Ovary (tissue), 9 donors: ENCODE measurements around the gene CACNA2D3. TPM values are rescaled to one million over a fixed set of nuclear protein-coding genes. Genes with fewer than 3 reads are reported as not detected.

Experiments
- DNase-seq, 5 donors: peaks; one replicate each; pipeline ENCODE4 v3.0.0-alpha.2; 2019 to 2020
- H3K27ac ChIP-seq, 2 donors: fragments of 200-600 bp; one replicate each; pipeline versions ENCODE4 v1.5.1 to v1.8.0; 2019 to 2022
- H3K27me3 ChIP-seq: fragments of 200-600 bp; one replicate; pipeline ENCODE4 v1.8.0; 2022
- H3K36me3 ChIP-seq: fragments of 200-600 bp; sonication (generic); one replicate; pipeline ENCODE4 v1.5.1; 2019
- H3K4me1 ChIP-seq: one replicate; pipeline ENCODE4 v1.8.1; 2013; ENCODE audit warnings: mild to moderate bottlenecking, moderate library complexity; ENCODE audit not compliant: insufficient read depth
- H3K4me3 ChIP-seq: fragments of 200-600 bp; sonication (generic); one replicate; pipeline ENCODE4 v1.5.1; 2017
- H3K9me3 ChIP-seq, 2 donors: fragments of 200-600 bp in 1 of 2; sonication (generic) in 1 of 2; one replicate each; pipeline versions ENCODE4 v1.5.1 to v1.8.1; 2013 to 2019; ENCODE audit warnings: mild to moderate bottlenecking in 1 of 2, moderate library complexity in 1 of 2
- EP300 ChIP-seq: sonication (generic); formaldehyde crosslinking; IDR thresholded peaks from one replicate; pipeline ENCODE4 v1.6.1; 2017; ENCODE audit warnings: antibody characterized with exemption
- POLR2A ChIP-seq: fragments of 450-650 bp; IDR thresholded peaks from one replicate; pipeline ENCODE4 v1.6.1; 2017; ENCODE audit warnings: antibody characterized with exemption, mild to moderate bottlenecking, moderate library complexity
- WGBS, 3 donors: extraction: QIAGEN DNeasy Blood & Tissue Kit in 1 of 3; methylation state at CpG; one replicate each; pipeline versions ENCODE4 v1.1.5 to v1.1.7; 2013 to 2017; 5-methylcytosine and 5-hydroxymethylcytosine counted together
- intact Hi-C, 4 donors: fragments of 100-400 bp; cut with DNase I; formaldehyde crosslinking; loops; one replicate each; pipeline versions ENCODE4 v1.11.0 to v1.15.1; 2022 to 2023
- polyA plus RNA-seq, 2 donors: library from polyadenylated mRNA; stranded (reverse); fragments of 200-250 nt in 1 of 2; fragments of 350-450 nt in 1 of 2; fragmentation: Illumina TruSeq in 1 of 2; extraction: RNeasy Lipid Tissue Mini Kit (QIAGEN cat#74804) in 1 of 2; gene quantifications; one replicate each; pipeline ENCODE4 v1.2.3, GENCODE V29; 2013 to 2014
- total RNA-seq, 7 donors: library from RNA; depleted of rRNA in 2 of 7; stranded (reverse); fragments of >200 nt in 2 of 7; fragmentation: NEBNext Ultra II Directional in 3 of 7; extraction: Animal tissue kit (Norgen Biotek cat#: 25700) in 3 of 7; gene quantifications; one replicate each; pipeline versions ENCODE4 v1.1.0 to v1.2.4, GENCODE V29; 2016 to 2023
- TF ChIP-seq, protein P1 (sequence below), 3 donors: fragments of 450-650 bp in 2 of 3; fragments of 200-600 bp in 1 of 3; IDR thresholded peaks; one replicate each; pipeline versions ENCODE4 v1.5.1 to v1.8.0; 2016 to 2022; ENCODE audit warnings: antibody characterized with exemption in 3 of 3, mild to moderate bottlenecking in 1 of 3
- donor health status: DM: no; HTN: no; CAD: no; lungs with moderate emphysema.
- donor health status: DM: no; HTN: no; CAD: no.
- donor health status: Bipolar disorder and iron deficiency.
- donor health status: DM: yes; HTN: yes; CAD: no.
- donor health status: DM: no; HTN: no; CAD: no.
- donor health status: DM: yes; HTN: yes; CAD: no.

Gene CACNA2D3
- total and polyA plus RNA-seq, 9 donors: 2.0 to 10.1 (median 4.7) TPM

DNA sequence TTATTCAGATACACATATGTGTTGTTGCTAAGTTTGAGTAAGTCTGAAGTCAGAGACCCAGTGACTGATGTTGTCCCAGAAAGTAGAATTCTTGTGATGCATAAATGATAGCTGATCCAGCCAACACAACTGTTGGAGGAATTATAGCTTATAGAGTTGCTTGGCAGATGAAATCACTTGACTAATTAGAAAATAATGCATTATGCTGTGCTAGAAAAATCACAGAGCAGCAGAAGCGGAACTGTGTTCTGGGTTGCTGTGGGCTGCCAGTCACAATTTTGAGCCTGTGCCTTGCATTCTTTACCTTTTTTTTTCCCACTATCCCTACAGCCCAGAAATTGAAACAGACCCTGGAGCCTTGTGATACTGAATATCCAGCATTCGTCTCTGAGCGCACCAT lies 895.5 kb downstream of the CACNA2D3 start:
- H3K27me3 ChIP-seq: no peaks in the 10 kb centered on the region
- TF ChIP-seq, protein P1, sequence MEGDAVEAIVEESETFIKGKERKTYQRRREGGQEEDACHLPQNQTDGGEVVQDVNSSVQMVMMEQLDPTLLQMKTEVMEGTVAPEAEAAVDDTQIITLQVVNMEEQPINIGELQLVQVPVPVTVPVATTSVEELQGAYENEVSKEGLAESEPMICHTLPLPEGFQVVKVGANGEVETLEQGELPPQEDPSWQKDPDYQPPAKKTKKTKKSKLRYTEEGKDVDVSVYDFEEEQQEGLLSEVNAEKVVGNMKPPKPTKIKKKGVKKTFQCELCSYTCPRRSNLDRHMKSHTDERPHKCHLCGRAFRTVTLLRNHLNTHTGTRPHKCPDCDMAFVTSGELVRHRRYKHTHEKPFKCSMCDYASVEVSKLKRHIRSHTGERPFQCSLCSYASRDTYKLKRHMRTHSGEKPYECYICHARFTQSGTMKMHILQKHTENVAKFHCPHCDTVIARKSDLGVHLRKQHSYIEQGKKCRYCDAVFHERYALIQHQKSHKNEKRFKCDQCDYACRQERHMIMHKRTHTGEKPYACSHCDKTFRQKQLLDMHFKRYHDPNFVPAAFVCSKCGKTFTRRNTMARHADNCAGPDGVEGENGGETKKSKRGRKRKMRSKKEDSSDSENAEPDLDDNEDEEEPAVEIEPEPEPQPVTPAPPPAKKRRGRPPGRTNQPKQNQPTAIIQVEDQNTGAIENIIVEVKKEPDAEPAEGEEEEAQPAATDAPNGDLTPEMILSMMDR (IDR thresholded peaks at IDR 0.05): no peak
- TF ChIP-seq EP300: no peak
- TF ChIP-seq POLR2A: no peak
- no peak overlapping the region for H3K27ac ChIP-seq
- no peaks in the 10 kb centered on the region for H3K9me3 ChIP-seq
- intact Hi-C loops: no loop called here
- whole genome bisulfite sequencing, 3 donors: 91 to 97% (median 93%) methylated on average over 3 of the region's 3 CpGs
- H3K4me3 ChIP-seq: no peak overlapping the region
- H3K4me1 ChIP-seq: no peaks in the 10 kb centered on the region
- no peak for DNase-seq
- no peaks in the 10 kb centered on the region for H3K36me3 ChIP-seq

DNA sequence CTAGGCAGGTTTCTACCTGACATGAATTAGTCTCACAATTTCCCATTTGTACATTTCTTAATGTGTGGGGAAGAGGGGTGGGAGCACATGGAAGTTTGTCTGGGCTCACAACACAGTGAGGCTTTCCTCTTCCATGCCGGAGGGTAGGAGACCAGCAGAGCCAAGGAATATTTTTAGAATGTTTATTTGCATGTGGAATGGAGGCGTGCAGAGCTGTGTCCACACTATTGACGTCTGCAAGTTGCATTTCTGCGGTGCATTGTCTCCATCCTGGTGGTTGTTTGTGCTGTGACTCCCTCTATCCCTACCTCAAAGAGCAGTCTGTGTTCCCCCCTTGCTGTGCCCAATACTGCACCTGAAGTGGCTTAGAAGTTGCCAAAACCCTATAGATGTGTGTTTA lies 908.6 kb downstream of the CACNA2D3 start:
- TF ChIP-seq POLR2A (no peak), EP300 (no peak)
- TF ChIP-seq, protein P1 (IDR thresholded peaks at IDR 0.05): no peak
- Histone ChIP-seq H3K36me3 (no peaks in the 10 kb centered on the region), H3K27ac (no peak overlapping the region), H3K9me3 (no peaks in the 10 kb centered on the region), H3K4me1 (no peaks in the 10 kb centered on the region), H3K27me3 (no peaks in the 10 kb centered on the region), H3K4me3 (no peak overlapping the region)
- DNase-seq: no peak
- intact Hi-C loops: no loop called here
- WGBS, 3 donors: 78 to 85% (median 80%) methylated on average over 4 of the region's 4 CpGs

DNA sequence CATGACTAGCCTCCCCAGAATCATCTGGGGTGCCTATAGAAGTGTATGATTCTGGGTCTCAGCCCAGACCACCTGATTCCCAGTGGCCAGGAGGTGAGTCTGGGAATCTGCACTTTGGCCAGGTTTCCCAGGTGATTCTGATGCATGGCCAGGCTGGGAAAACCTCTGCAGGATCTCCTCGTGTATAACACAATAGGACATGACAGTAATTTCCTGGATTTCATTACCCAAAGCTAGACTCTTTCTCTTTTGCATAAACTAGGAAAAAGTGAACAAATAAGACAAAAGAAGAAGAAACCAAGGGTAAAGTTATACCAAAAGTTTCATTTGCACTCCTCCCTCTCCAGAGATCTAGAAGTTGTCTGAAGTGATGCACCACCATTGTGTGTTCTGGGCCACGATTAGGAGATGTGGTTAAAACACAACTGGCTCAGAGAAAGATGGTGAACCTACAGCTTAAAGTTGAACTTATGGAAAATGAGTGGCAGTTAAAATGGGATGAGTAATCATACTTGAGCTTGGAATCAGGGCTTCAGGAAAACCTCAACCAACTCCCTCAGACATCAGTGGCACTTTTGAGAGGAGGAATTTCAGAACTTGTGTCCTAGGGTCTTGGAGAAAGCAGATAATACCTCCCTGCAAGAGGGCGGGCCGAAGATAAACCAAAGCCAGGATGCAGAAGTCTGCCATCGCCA lies 914.7 kb downstream of the CACNA2D3 start:
- no peak overlapping the region for H3K27ac ChIP-seq
- no peaks in the 10 kb centered on the region for H3K27me3 ChIP-seq
- no peaks in the 10 kb centered on the region for H3K4me1 ChIP-seq
- no peaks in the 10 kb centered on the region for H3K9me3 ChIP-seq
- DNase-seq: no peak
- no peaks in the 10 kb centered on the region for H3K36me3 ChIP-seq
- H3K4me3 ChIP-seq: no peak overlapping the region
- WGBS, 3 donors: 86 to 88% (median 86%) methylated on average over 5 of the region's 5 CpGs
- no peak for TF ChIP-seq EP300
- TF ChIP-seq POLR2A: no peak
- TF ChIP-seq, protein P1 (IDR thresholded peaks at IDR 0.05): no peak
- intact Hi-C loops: no loop called here

DNA sequence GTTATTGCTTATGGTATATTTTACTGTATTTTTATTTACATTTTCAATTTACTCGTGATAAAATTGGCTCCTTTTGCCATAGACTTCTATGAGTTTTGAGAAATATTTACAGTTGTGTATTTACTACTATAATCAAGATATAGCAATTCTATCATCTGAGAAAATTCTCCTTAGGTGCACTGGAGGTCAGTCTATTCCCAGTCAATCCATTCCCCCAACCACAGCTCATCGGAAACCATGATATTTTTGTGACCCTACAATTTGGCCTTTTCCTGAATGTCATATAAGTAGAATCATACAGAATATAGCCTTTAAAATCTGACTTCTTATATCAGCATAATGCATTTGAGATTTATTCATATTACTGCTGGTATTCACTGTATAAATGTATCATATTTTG lies 920.2 kb downstream of the CACNA2D3 start:
- no peak for TF ChIP-seq POLR2A
- TF ChIP-seq, protein P1 (IDR thresholded peaks at IDR 0.05): no peak
- no peak for TF ChIP-seq EP300
- 54 to 76% (median 58%) methylated on average over 2 of the region's 2 CpGs for WGBS, 3 donors
- H3K9me3 ChIP-seq: no peaks in the 10 kb centered on the region
- no peak for DNase-seq
- H3K36me3 ChIP-seq: no peaks in the 10 kb centered on the region
- H3K27me3 ChIP-seq: no peaks in the 10 kb centered on the region
- no peaks in the 10 kb centered on the region for H3K4me1 ChIP-seq
- H3K4me3 ChIP-seq: no peak overlapping the region
- no peak overlapping the region for H3K27ac ChIP-seq
- intact Hi-C loops: no loop called here
